ENCODE data around the gene ZNF197. TPM values are rescaled to one million over a fixed set of nuclear protein-coding genes. Genes with fewer than 3 reads are reported as not detected.

The ZNF197 gene
- total and polyA plus RNA-seq, 4 donors: 2.4 to 10.6 (median 5.9) TPM

DNA sequence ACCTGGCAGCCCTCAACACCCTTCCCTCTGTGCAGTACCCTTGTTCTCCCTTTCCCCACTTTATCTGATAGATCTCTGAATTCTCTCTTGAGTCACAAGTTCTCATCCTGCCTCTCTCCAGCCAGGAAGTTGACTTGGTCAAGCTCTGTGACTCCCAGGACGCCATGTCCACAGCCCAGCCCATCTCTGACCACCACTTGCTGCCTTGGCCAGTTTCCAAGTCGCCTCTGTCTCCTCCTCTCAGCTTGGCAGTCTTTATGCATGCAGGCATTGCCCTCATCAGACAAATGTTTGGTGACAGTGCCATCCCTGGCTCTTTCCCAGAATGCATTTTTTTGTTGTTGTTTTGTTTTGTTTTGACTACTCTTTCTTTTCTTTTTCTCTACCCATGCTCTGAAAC is 49.4 kb downstream of the ZNF197 start:
- TF ChIP-seq NR2F2 (IDR thresholded peaks at IDR 0.05): no peak
- TF ChIP-seq, protein P1, sequence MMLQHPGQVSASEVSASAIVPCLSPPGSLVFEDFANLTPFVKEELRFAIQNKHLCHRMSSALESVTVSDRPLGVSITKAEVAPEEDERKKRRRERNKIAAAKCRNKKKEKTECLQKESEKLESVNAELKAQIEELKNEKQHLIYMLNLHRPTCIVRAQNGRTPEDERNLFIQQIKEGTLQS (IDR thresholded peaks at IDR 0.05): no peak
- TF ChIP-seq GABPA (IDR thresholded peaks at IDR 0.05 in 1 of 2, conservative IDR thresholded peaks at IDR 0.05 in 1 of 2): no peak
- TF ChIP-seq, protein P2, sequence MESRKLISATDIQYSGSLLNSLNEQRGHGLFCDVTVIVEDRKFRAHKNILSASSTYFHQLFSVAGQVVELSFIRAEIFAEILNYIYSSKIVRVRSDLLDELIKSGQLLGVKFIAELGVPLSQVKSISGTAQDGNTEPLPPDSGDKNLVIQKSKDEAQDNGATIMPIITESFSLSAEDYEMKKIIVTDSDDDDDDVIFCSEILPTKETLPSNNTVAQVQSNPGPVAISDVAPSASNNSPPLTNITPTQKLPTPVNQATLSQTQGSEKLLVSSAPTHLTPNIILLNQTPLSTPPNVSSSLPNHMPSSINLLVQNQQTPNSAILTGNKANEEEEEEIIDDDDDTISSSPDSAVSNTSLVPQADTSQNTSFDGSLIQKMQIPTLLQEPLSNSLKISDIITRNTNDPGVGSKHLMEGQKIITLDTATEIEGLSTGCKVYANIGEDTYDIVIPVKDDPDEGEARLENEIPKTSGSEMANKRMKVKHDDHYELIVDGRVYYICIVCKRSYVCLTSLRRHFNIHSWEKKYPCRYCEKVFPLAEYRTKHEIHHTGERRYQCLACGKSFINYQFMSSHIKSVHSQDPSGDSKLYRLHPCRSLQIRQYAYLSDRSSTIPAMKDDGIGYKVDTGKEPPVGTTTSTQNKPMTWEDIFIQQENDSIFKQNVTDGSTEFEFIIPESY (IDR thresholded peaks at IDR 0.05): no peak
- TF ChIP-seq EGR1 (IDR thresholded peaks at IDR 0.05; ENCODE audit: low read depth in 2 of 2): no peak
- no peak for TF ChIP-seq RAD21 (IDR thresholded peaks at IDR 0.05)
- no peak for TF ChIP-seq RXRA (IDR thresholded peaks at IDR 0.05)
- no peak for TF ChIP-seq FOXA2 (IDR thresholded peaks at IDR 0.05)
- TF ChIP-seq, protein P3, sequence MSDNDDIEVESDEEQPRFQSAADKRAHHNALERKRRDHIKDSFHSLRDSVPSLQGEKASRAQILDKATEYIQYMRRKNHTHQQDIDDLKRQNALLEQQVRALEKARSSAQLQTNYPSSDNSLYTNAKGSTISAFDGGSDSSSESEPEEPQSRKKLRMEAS (IDR thresholded peaks at IDR 0.05): no peak
- TF ChIP-seq TAF1 (conservative IDR thresholded peaks at IDR 0.05): no peak
- TF ChIP-seq YY1 (IDR thresholded peaks at IDR 0.05): no peak
- no peak for TF ChIP-seq HNF4A (conservative IDR thresholded peaks at IDR 0.05)
- no peak for TF ChIP-seq FOXA1 (IDR thresholded peaks at IDR 0.05)
- TF ChIP-seq, protein P4, sequence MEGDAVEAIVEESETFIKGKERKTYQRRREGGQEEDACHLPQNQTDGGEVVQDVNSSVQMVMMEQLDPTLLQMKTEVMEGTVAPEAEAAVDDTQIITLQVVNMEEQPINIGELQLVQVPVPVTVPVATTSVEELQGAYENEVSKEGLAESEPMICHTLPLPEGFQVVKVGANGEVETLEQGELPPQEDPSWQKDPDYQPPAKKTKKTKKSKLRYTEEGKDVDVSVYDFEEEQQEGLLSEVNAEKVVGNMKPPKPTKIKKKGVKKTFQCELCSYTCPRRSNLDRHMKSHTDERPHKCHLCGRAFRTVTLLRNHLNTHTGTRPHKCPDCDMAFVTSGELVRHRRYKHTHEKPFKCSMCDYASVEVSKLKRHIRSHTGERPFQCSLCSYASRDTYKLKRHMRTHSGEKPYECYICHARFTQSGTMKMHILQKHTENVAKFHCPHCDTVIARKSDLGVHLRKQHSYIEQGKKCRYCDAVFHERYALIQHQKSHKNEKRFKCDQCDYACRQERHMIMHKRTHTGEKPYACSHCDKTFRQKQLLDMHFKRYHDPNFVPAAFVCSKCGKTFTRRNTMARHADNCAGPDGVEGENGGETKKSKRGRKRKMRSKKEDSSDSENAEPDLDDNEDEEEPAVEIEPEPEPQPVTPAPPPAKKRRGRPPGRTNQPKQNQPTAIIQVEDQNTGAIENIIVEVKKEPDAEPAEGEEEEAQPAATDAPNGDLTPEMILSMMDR (IDR thresholded peaks at IDR 0.05; ENCODE audit: low read depth, low read length, missing input control): no peak
- TF ChIP-seq, protein P5, sequence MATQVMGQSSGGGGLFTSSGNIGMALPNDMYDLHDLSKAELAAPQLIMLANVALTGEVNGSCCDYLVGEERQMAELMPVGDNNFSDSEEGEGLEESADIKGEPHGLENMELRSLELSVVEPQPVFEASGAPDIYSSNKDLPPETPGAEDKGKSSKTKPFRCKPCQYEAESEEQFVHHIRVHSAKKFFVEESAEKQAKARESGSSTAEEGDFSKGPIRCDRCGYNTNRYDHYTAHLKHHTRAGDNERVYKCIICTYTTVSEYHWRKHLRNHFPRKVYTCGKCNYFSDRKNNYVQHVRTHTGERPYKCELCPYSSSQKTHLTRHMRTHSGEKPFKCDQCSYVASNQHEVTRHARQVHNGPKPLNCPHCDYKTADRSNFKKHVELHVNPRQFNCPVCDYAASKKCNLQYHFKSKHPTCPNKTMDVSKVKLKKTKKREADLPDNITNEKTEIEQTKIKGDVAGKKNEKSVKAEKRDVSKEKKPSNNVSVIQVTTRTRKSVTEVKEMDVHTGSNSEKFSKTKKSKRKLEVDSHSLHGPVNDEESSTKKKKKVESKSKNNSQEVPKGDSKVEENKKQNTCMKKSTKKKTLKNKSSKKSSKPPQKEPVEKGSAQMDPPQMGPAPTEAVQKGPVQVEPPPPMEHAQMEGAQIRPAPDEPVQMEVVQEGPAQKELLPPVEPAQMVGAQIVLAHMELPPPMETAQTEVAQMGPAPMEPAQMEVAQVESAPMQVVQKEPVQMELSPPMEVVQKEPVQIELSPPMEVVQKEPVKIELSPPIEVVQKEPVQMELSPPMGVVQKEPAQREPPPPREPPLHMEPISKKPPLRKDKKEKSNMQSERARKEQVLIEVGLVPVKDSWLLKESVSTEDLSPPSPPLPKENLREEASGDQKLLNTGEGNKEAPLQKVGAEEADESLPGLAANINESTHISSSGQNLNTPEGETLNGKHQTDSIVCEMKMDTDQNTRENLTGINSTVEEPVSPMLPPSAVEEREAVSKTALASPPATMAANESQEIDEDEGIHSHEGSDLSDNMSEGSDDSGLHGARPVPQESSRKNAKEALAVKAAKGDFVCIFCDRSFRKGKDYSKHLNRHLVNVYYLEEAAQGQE (IDR thresholded peaks at IDR 0.05): no peak
- no peak for TF ChIP-seq JUND (IDR thresholded peaks at IDR 0.05)
- no peak for TF ChIP-seq SP1 (IDR thresholded peaks at IDR 0.05)
- Histone ChIP-seq H3K9ac (ENCODE audit: low read depth in 1 of 2, low read length in 2 of 2) (no peak overlapping the region), H3K9me3 (ENCODE audit: control insufficient read depth in 4 of 4, low read length in 3 of 4) (peaks cover 0 to 4% (median 2%) of the 10 kb centered on the region in 4 donors), H3K27ac (ENCODE audit: low read depth in 1 of 2, low read length in 2 of 2) (no peak overlapping the region), H3K36me3 (ENCODE audit: control insufficient read depth in 4 of 4, insufficient read depth in 3 of 4, low read depth in 1 of 4, low read length in 3 of 4) (no peaks in the 10 kb centered on the region), H3K27me3 (ENCODE audit: control insufficient read depth in 4 of 4, insufficient read depth in 4 of 4, low read length in 3 of 4) (no peaks in the 10 kb centered on the region), H3K4me3 (ENCODE audit: low read depth in 1 of 3, low read length in 3 of 3) (no peak overlapping the region), H3K4me1 (ENCODE audit: control insufficient read depth in 4 of 4, insufficient read depth in 4 of 4, low read length in 3 of 4) (no peaks in the 10 kb centered on the region)
- WGBS: 57% methylated on average over 2 of the region's 2 CpGs
- DNase-seq (ENCODE audit: low spot score): no peak

Measured in liver (tissue), 9 donors.